Amygdala (tissue), 56 donors: ENCODE results near the gene MAPKAPK3.
"Not testable (repeated sequence)": the region's sequence is repeated elsewhere in the genome, so short reads cannot be mapped to it uniquely, and the experiment has no call there.

ENCODE experiments used
- DNase-seq, 56 donors: peaks; one replicate each; lab custom pipeline; 2025; lab: John Stamatoyannopoulos, UW

The MAPKAPK3 gene

GRCh38 chr3:50651920-50652529, 35.1 kb downstream of the MAPKAPK3 start:
- DNase-seq = peak in 11 of 56 donors; percentile 10 to 60 (median 42)

GRCh38 chr3:50652709-50653108, 35.8 kb downstream of the MAPKAPK3 start:
- peak in 5 of 56 donors; percentile 10 to 31 (median 13) for DNase-seq

GRCh38 chr3:50653937-50654595, 37.1 kb downstream of the MAPKAPK3 start:
- no peak for DNase-seq

GRCh38 chr3:50655009-50655830, 38.3 kb downstream of the MAPKAPK3 start:
- DNase-seq = no peak

- no peak for DNase-seq
Measured at GRCh38 chr3:50656417-50657195, 39.7 kb downstream of the MAPKAPK3 start.

- no peak for DNase-seq
Measured at GRCh38 chr3:50657407-50657806, 40.5 kb downstream of the MAPKAPK3 start.

GRCh38 chr3:50657816-50658215, 40.9 kb downstream of the MAPKAPK3 start:
- DNase-seq = no peak

GRCh38 chr3:50658416-50658815, 41.5 kb downstream of the MAPKAPK3 start:
- DNase-seq = no peak

GRCh38 chr3:50658831-50659230, 41.9 kb downstream of the MAPKAPK3 start:
- DNase-seq = no peak

- DNase-seq = no peak
Measured at GRCh38 chr3:50660386-50660785, 43.4 kb downstream of the MAPKAPK3 start.

- DNase-seq = no peak
Measured at GRCh38 chr3:50661321-50661837, 44.4 kb downstream of the MAPKAPK3 start.

GRCh38 chr3:50662408-50662807, 45.5 kb downstream of the MAPKAPK3 start:
- DNase-seq = no peak

- DNase-seq = no peak
Measured at GRCh38 chr3:50665081-50665840, 48.3 kb downstream of the MAPKAPK3 start.

- DNase-seq = not testable (repeated sequence)
Measured at GRCh38 chr3:50665841-50666115, 48.8 kb downstream of the MAPKAPK3 start.

GRCh38 chr3:50666837-50667236, 49.9 kb downstream of the MAPKAPK3 start:
- DNase-seq = no peak

GRCh38 chr3:50671331-50671730, 54.4 kb downstream of the MAPKAPK3 start:
- DNase-seq = peak in 10 of 56 donors; percentile 13 to 50 (median 27)

- no peak for DNase-seq
Measured at GRCh38 chr3:50672656-50673055, 55.7 kb downstream of the MAPKAPK3 start.

GRCh38 chr3:50673931-50674330, 57.0 kb downstream of the MAPKAPK3 start:
- DNase-seq = no peak

GRCh38 chr3:50674349-50675178, 57.6 kb downstream of the MAPKAPK3 start, which contains the start of gene DOCK3:
DOCK3 (plus strand) TSS chr3:50674927; CDS start chr3:50675264, 337 bp downstream.
- peak in 34 of 56 donors; percentile 21 to 73 (median 54) for DNase-seq
